ENCODE results near the gene ROBO1. TPM values are rescaled to one million over a fixed set of nuclear protein-coding genes. Genes with fewer than 3 reads are reported as not detected.

Gene ROBO1
- total RNA-seq, 1 donor from 2014 or later: 78.0 TPM

DNA sequence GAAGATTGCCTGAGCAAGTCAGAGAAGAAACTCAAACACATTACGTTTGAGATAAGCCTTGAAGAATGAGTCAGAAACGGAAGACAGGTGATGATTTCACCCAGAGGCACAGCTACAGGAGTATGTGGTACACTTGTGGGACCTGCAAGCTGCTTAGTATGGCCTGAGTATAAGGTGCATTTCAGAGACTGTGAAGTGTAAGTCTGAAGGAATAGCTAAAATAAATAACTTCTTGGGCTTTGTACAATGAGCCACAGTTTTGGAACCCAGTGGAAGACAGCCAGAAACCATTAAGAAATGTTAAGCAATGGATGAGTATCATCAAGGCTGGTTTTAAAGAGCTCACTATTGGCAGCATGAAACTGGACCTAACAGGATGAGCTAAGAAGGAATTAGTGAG is 826.2 kb downstream of the ROBO1 start:
- no peak overlapping the region for H3K4me3 Mint-ChIP-seq (ENCODE audit: low read depth)
- peaks cover 36% of the 10 kb centered on the region for H3K9me3 Mint-ChIP-seq (ENCODE audit: low read depth)
- peaks cover 4% of the 10 kb centered on the region for H3K4me1 Mint-ChIP-seq (ENCODE audit: low read depth)
- no peak overlapping the region for H3K27ac Mint-ChIP-seq
- no peak for DNase-seq (ENCODE audit: low spot score, unreplicated experiment)
- H3K36me3 Mint-ChIP-seq (ENCODE audit: insufficient read depth): peaks cover 38% of the 10 kb centered on the region
- TF ChIP-seq CTCF (IDR thresholded peaks at IDR 0.05; ENCODE audit: unreplicated experiment): no peak
- no peaks in the 10 kb centered on the region for H3K27me3 Mint-ChIP-seq

GRCh38 chr3:78940626-78941025 is 827.2 kb downstream of the ROBO1 start:
- no peak for TF ChIP-seq CTCF (IDR thresholded peaks at IDR 0.05; ENCODE audit: unreplicated experiment)
- no peak overlapping the region for H3K4me3 Mint-ChIP-seq (ENCODE audit: low read depth)

GRCh38 chr3:78940128-78940527 is 827.7 kb downstream of the ROBO1 start:
- Mint-ChIP-seq H3K4me1 (ENCODE audit: low read depth) (peaks cover 4% of the 10 kb centered on the region), H3K36me3 (ENCODE audit: insufficient read depth) (peaks cover 31% of the 10 kb centered on the region)

More at GRCh38 chr3:78940626-78941025, 827.2 kb downstream of the ROBO1 start:
- H3K4me1 Mint-ChIP-seq (ENCODE audit: low read depth): peaks cover 4% of the 10 kb centered on the region
- peaks cover 31% of the 10 kb centered on the region for H3K9me3 Mint-ChIP-seq (ENCODE audit: low read depth)
- H3K36me3 Mint-ChIP-seq (ENCODE audit: insufficient read depth): peaks cover 34% of the 10 kb centered on the region
- H3K27me3 Mint-ChIP-seq: no peaks in the 10 kb centered on the region
- DNase-seq (ENCODE audit: low spot score, unreplicated experiment): no peak
- no peak overlapping the region for H3K27ac Mint-ChIP-seq

DNA sequence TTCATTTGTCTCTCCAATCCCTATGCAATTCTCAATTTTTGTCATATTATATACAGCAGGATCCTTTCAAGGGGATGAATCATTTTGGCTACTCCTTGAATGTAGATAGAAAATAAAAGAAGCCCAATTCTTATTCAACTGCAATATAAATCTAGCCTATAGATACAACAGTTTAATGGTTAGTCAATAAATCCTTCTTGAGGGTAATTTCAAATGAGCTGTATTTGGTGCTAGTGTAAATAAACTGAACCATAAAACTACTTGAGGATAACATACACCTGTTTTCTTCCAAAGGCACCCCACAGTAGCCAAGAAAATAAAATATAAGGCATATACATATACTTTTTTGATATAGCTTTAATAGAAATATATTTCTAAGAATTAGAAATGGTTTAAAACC is 830.3 kb downstream of the ROBO1 start:
- Mint-ChIP-seq H3K4me3 (ENCODE audit: low read depth) (no peak overlapping the region), H3K9me3 (ENCODE audit: low read depth) (peaks cover 21% of the 10 kb centered on the region), H3K4me1 (ENCODE audit: low read depth) (peaks cover 4% of the 10 kb centered on the region), H3K36me3 (ENCODE audit: insufficient read depth) (peaks cover 26% of the 10 kb centered on the region), H3K27me3 (no peaks in the 10 kb centered on the region), H3K27ac (no peak overlapping the region)
- DNase-seq (ENCODE audit: low spot score, unreplicated experiment): no peak
- TF ChIP-seq CTCF (IDR thresholded peaks at IDR 0.05; ENCODE audit: unreplicated experiment): no peak

More at GRCh38 chr3:78940128-78940527, 827.7 kb downstream of the ROBO1 start:
- no peak for DNase-seq (ENCODE audit: low spot score, unreplicated experiment)
- Mint-ChIP-seq H3K27me3 (no peaks in the 10 kb centered on the region), H3K27ac (no peak overlapping the region), H3K4me3 (ENCODE audit: low read depth) (no peak overlapping the region), H3K9me3 (ENCODE audit: low read depth) (peaks cover 26% of the 10 kb centered on the region)
- no peak for TF ChIP-seq CTCF (IDR thresholded peaks at IDR 0.05; ENCODE audit: unreplicated experiment)

DNA sequence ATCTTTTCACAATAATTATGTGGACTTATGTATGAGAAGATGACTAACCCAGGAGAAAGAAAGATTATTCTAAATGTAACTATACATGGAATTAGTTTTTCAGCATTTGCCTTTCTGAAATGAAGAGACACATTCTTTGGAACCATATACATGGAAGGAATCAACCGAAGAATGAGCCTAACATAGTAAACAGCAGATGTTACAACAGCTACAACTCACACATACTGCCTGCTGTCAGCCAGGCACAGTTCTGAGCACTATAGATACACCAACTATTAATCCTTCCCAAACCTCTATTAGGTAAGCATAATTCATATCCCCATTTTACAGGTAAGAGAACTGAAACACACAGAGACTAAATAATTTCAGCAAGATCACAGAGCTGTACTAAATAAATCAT is 840.0 kb downstream of the ROBO1 start:
- peaks cover 4% of the 10 kb centered on the region for H3K36me3 Mint-ChIP-seq (ENCODE audit: insufficient read depth)
- no peaks in the 10 kb centered on the region for H3K27me3 Mint-ChIP-seq

More for the DNA sequence above, 840.0 kb downstream of the ROBO1 start:
- H3K4me3 Mint-ChIP-seq (ENCODE audit: low read depth): no peak overlapping the region
- no peak for TF ChIP-seq CTCF (IDR thresholded peaks at IDR 0.05; ENCODE audit: unreplicated experiment)
- H3K4me1 Mint-ChIP-seq (ENCODE audit: low read depth): peaks cover 2% of the 10 kb centered on the region
- H3K9me3 Mint-ChIP-seq (ENCODE audit: low read depth): peaks cover 3% of the 10 kb centered on the region
- DNase-seq (ENCODE audit: low spot score, unreplicated experiment): no peak
- no peak overlapping the region for H3K27ac Mint-ChIP-seq
